NCI-H1694 treated with DMSO at 0.1 percent for 48 hours (cell line): Measurements from ENCODE around the gene TEPSIN.

Experiments used
- DNase-seq: peaks from one replicate; lab custom pipeline; 2025; lab: John Stamatoyannopoulos, UW

The TEPSIN gene

GRCh38 chr17:81238815-81239713, at the start of gene TEPSIN, which contains the start of gene NDUFAF8:
TSS of gene TEPSIN (minus strand) at chr17:81239055. CDS start at chr17:81239033, 22 bp downstream.
TSS of gene NDUFAF8 (plus strand) at chr17:81239318. CDS start at chr17:81239364, 46 bp downstream.
- DNase-seq: peak; percentile 99

- DNase-seq: no peak
These were observed 49.0 kb upstream of the TEPSIN start for GRCh38 chr17:81287741-81288430.

GRCh38 chr17:81287152-81287551, 48.3 kb upstream of the TEPSIN start:
- no peak for DNase-seq

GRCh38 chr17:81286491-81287145, 47.8 kb upstream of the TEPSIN start:
- no peak for DNase-seq

GRCh38 chr17:81285894-81286293, 47.0 kb upstream of the TEPSIN start:
- no peak for DNase-seq

GRCh38 chr17:81285179-81285878, 46.5 kb upstream of the TEPSIN start:
- DNase-seq: no peak

GRCh38 chr17:81282876-81283275, 44.0 kb upstream of the TEPSIN start:
- DNase-seq: no peak

GRCh38 chr17:81282141-81282540, 43.3 kb upstream of the TEPSIN start:
- DNase-seq: no peak

GRCh38 chr17:81280571-81280970, 41.7 kb upstream of the TEPSIN start:
- no peak for DNase-seq

- no peak for DNase-seq
These were observed 40.7 kb upstream of the TEPSIN start for GRCh38 chr17:81279278-81280275.

GRCh38 chr17:81278831-81279230, 40.0 kb upstream of the TEPSIN start:
- no peak for DNase-seq

GRCh38 chr17:81277946-81278693, 39.3 kb upstream of the TEPSIN start:
- no peak for DNase-seq

GRCh38 chr17:81277421-81277820, 38.6 kb upstream of the TEPSIN start:
- DNase-seq: peak; percentile 76

- DNase-seq: no peak
These were observed 37.9 kb upstream of the TEPSIN start for GRCh38 chr17:81276781-81277180.

GRCh38 chr17:81274471-81274855, 35.6 kb upstream of the TEPSIN start:
- DNase-seq: no peak

- DNase-seq: no peak
These were observed 35.0 kb upstream of the TEPSIN start for GRCh38 chr17:81273698-81274470.

GRCh38 chr17:81272616-81273015, 33.8 kb upstream of the TEPSIN start:
- no peak for DNase-seq

GRCh38 chr17:81271226-81271625, 32.4 kb upstream of the TEPSIN start:
- DNase-seq: no peak

- no peak for DNase-seq
These were observed 31.4 kb upstream of the TEPSIN start for GRCh38 chr17:81270279-81270678.
